HepG2 (cell line): ENCODE data around the gene DENND4C. TPM values are rescaled to one million over a fixed set of nuclear protein-coding genes. Genes with fewer than 3 reads are reported as not detected.

Source experiments
- BATF2 ChIP-seq: sonication (generic); formaldehyde crosslinking; IDR thresholded peaks from 2 replicates; pipeline ENCODE4 v1.8.0; 2022; ENCODE audit warnings: mild to moderate bottlenecking, missing genetic modification reagents, moderate library complexity
- BRF2 ChIP-seq: sonication (generic); formaldehyde crosslinking; IDR thresholded peaks from 2 replicates; pipeline ENCODE4 v1.8.1; 2022; ENCODE audit warnings: mild to moderate bottlenecking, missing genetic modification reagents
- CHD4 ChIP-seq: fragments of 200-600 bp; sonication (generic); IDR thresholded peaks from 2 replicates; pipeline ENCODE4 v1.7.0; 2017; ENCODE audit warnings: mild to moderate bottlenecking, low read length, borderline replicate concordance
- EHMT2 ChIP-seq: fragments of 200-600 bp; sonication (generic); IDR thresholded peaks from 2 replicates; pipeline ENCODE4 v1.7.0; 2017; ENCODE audit warnings: antibody characterized with exemption, low read depth, low read length, borderline replicate concordance
- IKZF5 ChIP-seq: IDR thresholded peaks from 2 replicates; pipeline ENCODE4 v1.6.1; 2018; ENCODE audit warnings: missing genetic modification reagents, mild to moderate bottlenecking, missing compliant biosample characterization
- MIXL1 ChIP-seq: IDR thresholded peaks from 2 replicates; pipeline ENCODE4 v1.6.1; 2016
- MTA3 ChIP-seq: sonication (generic); formaldehyde crosslinking; IDR thresholded peaks from 2 replicates; pipeline ENCODE4 v1.4.0; 2020; ENCODE audit warnings: missing genetic modification reagents
- SRF ChIP-seq: IDR thresholded peaks from 2 replicates; pipeline ENCODE4 v1.6.1; 2011; ENCODE audit warnings: mild to moderate bottlenecking, low read depth, low read length, moderate library complexity
- TFDP1 ChIP-seq: IDR thresholded peaks from 2 replicates; pipeline ENCODE4 v1.6.1; 2016; ENCODE audit warnings: missing compliant biosample characterization, missing genetic modification reagents, borderline replicate concordance
- ZBTB40 ChIP-seq, 2 experiments: fragments of 450-650 bp in 1 of 2; sonication (generic) in 1 of 2; formaldehyde crosslinking in 1 of 2; IDR thresholded peaks; 2 replicates each; pipeline versions ENCODE4 v1.6.1 to v1.8.0; 2016 to 2022; ENCODE audit warnings: antibody characterized with exemption in 1 of 2, mild to moderate bottlenecking in 1 of 2, missing genetic modification reagents in 1 of 2
- ZNF24 ChIP-seq: fragments of 450-650 bp; IDR thresholded peaks from 2 replicates; pipeline ENCODE4 v1.6.1; 2017; ENCODE audit warnings: antibody characterized with exemption, mild to moderate bottlenecking
- ZNF276 ChIP-seq: sonication (generic); formaldehyde crosslinking; IDR thresholded peaks from 2 replicates; pipeline ENCODE4 v1.4.0; 2020; ENCODE audit warnings: mild to moderate bottlenecking, low read depth, missing genetic modification reagents
- ZSCAN31 ChIP-seq: sonication (generic); formaldehyde crosslinking; IDR thresholded peaks from 2 replicates; pipeline ENCODE4 v1.5.0; 2020; ENCODE audit warnings: low read depth, mild to moderate bottlenecking, missing genetic modification reagents
- polyA plus RNA-seq, 8 experiments: library from polyadenylated mRNA; depleted of rRNA in 3 of 8; stranded (reverse) in 7 of 8; unstranded in 1 of 8; fragments of >200 nt; fragmentation: Illumina TruSeq in 4 of 8; extraction: Trizol in 4 of 8; gene quantifications; 2 replicates each; pipeline versions ENCODE4 v1.2.1 to v1.2.3, GENCODE V29; 2011 to 2016; ENCODE audit warnings: low read depth in 4 of 8, missing spikeins in 1 of 8, mixed read lengths in 1 of 8; ENCODE audit not compliant: insufficient read depth in 1 of 8
- total RNA-seq, 5 experiments: library from RNA; depleted of rRNA; stranded (reverse); fragments of >200 nt; fragmentation: Illumina TruSeq; extraction: Trizol; gene quantifications; 2 replicates each; pipeline ENCODE4 v1.2.3, GENCODE V29; 2016; ENCODE audit warnings: low read depth in 1 of 5

DENND4C gene
- total and polyA plus RNA-seq, 2 of the 13 experiments (the other 11 are each of a cell fraction or from before 2014, with no cell fraction given) = 19.1 to 27.2 TPM

GRCh38 chr9:19408693-19409400, 178.4 kb downstream of the DENND4C start, which contains the start of gene ACER2 (continued):
- TF ChIP-seq ZBTB40 (IDR thresholded peaks at IDR 0.05) (no peak), ZBTB40 (CRISPR knock-in tag; IDR thresholded peaks at IDR 0.05) (peak; percentile 66; the same call in 1 of the 2 replicates), MIXL1 (CRISPR knock-in tag) (no peak), TFDP1 (CRISPR knock-in tag) (peak; percentile 76; the same call in 1 of the 2 replicates), IKZF5 (peak; percentile 61; the same call in 1 of the 2 replicates), BATF2 (CRISPR knock-in tag) (peak; percentile 78; the same call in 1 of the 2 replicates), ZNF24 (no peak), EHMT2 (no peak), CHD4 (no peak), MTA3 (CRISPR knock-in tag) (no peak), BRF2 (CRISPR knock-in tag) (no peak), ZSCAN31 (peak; percentile 39; the same call in 1 of the 2 replicates), SRF (no peak), ZNF276 (no peak)
